ENCODE measurements around the gene LIFR.

DNA sequence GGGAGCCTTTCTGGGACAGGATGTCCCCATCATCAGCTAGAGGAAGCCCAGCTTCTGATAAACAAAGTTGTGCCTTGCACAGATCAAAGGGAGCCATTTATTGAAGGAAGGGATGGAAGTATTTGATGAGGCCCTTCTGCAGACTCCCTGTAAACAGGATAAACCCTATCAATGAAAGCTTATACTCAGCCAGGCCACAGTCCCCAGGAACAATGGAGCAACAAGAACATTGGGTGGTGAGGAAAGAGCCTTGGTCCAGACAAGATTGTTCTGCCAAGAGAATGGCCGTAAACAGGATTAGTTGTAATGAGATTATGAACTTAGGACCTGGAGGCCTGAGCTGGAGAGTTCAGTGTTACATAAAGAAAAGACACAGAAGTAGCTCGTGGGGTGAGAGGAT, 40.5 kb upstream of the LIFR start:
- TF ChIP-seq, protein P1, sequence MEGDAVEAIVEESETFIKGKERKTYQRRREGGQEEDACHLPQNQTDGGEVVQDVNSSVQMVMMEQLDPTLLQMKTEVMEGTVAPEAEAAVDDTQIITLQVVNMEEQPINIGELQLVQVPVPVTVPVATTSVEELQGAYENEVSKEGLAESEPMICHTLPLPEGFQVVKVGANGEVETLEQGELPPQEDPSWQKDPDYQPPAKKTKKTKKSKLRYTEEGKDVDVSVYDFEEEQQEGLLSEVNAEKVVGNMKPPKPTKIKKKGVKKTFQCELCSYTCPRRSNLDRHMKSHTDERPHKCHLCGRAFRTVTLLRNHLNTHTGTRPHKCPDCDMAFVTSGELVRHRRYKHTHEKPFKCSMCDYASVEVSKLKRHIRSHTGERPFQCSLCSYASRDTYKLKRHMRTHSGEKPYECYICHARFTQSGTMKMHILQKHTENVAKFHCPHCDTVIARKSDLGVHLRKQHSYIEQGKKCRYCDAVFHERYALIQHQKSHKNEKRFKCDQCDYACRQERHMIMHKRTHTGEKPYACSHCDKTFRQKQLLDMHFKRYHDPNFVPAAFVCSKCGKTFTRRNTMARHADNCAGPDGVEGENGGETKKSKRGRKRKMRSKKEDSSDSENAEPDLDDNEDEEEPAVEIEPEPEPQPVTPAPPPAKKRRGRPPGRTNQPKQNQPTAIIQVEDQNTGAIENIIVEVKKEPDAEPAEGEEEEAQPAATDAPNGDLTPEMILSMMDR (conservative IDR thresholded peaks at IDR 0.05 in 1 of 2, IDR thresholded peaks at IDR 0.05 in 1 of 2; ENCODE audit: low read depth in 1 of 2, low read length in 2 of 2) = no peak
- TF ChIP-seq EZH2 (IDR thresholded peaks at IDR 0.05; ENCODE audit: low read length, missing control alignments) = no peak
